HepG2 (cell line): Measurements from ENCODE around the gene FAM89B. TPM values are rescaled to one million over a fixed set of nuclear protein-coding genes. Genes with fewer than 3 reads are reported as not detected.

Source experiments
- ATAC-seq: fragments of 200-7000 bp; cut with Tn5 transposase; 3 replicates; pipeline ENCODE4 v1.9.1; 2020; ENCODE audit warnings: mild to moderate bottlenecking, moderate library complexity
- BruUV-seq: library from RNA; stranded (reverse); fragments of 400-500 nt; replicated peaks from 2 replicates; lab custom pipeline; 2021; lab: Mats Ljungman, UMichigan
- CTCF ChIA-PET: fragments of 300-600 bp; formaldehyde crosslinking; extraction: SDS; loops from one replicate; lab custom pipeline; 2021; ENCODE audit warnings: low total read pairs, inconsistent platforms, low intra/inter-chr PET ratio; lab: Yijun Ruan, JAX
- POLR2A ChIA-PET: fragments of 350-600 bp; sonication (Branson Sonifier 250); formaldehyde crosslinking; loops from one replicate; lab custom pipeline; 2020; ENCODE audit warnings: antibody characterized with exemption, inconsistent platforms; lab: Yijun Ruan, JAX
- DNase-seq: peaks from one replicate; pipeline ENCODE4 v3.0.0-alpha.2; 2015; ENCODE audit warnings: low spot score
- FAIRE-seq: peaks from 3 replicates; lab custom pipeline; 2011; peaks lifted over from hg19 to GRCh38; lab: Jason Lieb, UNC
- H2AFZ ChIP-seq: one replicate; pipeline ENCODE4 v1.6.1; 2011; ENCODE audit warnings: low read length, inconsistent platforms
- H3K27ac ChIP-seq: fragments of 300-600 bp; 3 replicates; pipeline ENCODE4 v1.8.0; 2011; ENCODE audit warnings: mixed run types, mild to moderate bottlenecking, mixed read lengths, low read length, inconsistent platforms; ENCODE audit not compliant: insufficient read depth; ENCODE audit errors: extremely low read length
- H3K27me3 ChIP-seq, 2 experiments: fragments of 200-600 bp in 1 of 2; 2 replicates in 1 of 2; 3 replicates in 1 of 2; pipeline versions ENCODE4 v1.6.0 to v1.8.0; 2011; ENCODE audit warnings: low read length in 2 of 2, mild to moderate bottlenecking in 2 of 2, moderate library complexity in 2 of 2, inconsistent platforms in 1 of 2; ENCODE audit not compliant: insufficient read depth in 2 of 2, control insufficient read depth in 1 of 2
- H3K36me3 ChIP-seq, 2 experiments: fragments of 200-600 bp in 1 of 2; replicated peaks in 1 of 2; 2 replicates in 1 of 2; 3 replicates in 1 of 2; pipeline versions ENCODE4 v1.5.1 to v1.8.0; 2011; ENCODE audit warnings: low read length in 2 of 2, inconsistent platforms in 1 of 2; ENCODE audit not compliant: insufficient read depth in 2 of 2, control insufficient read depth in 1 of 2
- H3K4me1 ChIP-seq: 2 replicates; pipeline ENCODE4 v1.5.1; 2012; ENCODE audit warnings: low read length, inconsistent platforms; ENCODE audit not compliant: insufficient read depth
- H3K4me2 ChIP-seq: 2 replicates; pipeline ENCODE4 v1.6.0; 2011; ENCODE audit warnings: low read depth, low read length, inconsistent platforms
- H3K4me3 ChIP-seq, 3 experiments: fragments of 200-600 bp in 1 of 3; sonication (generic), shearing (Covaris generic) in 1 of 3; replicated peaks in 1 of 3; 2 replicates each; pipeline ENCODE4 v1.5.1; 2011 to 2016; ENCODE audit warnings: low read length in 3 of 3, inconsistent platforms in 2 of 3, low read depth in 2 of 3, mild to moderate bottlenecking in 2 of 3, control low read depth in 1 of 3, mixed read lengths in 1 of 3; ENCODE audit not compliant: insufficient read depth in 1 of 3
- H3K79me2 ChIP-seq: one replicate; pipeline ENCODE4 v1.6.1; 2011; ENCODE audit warnings: low read length, inconsistent platforms; ENCODE audit not compliant: insufficient read depth
- H3K9ac ChIP-seq: 2 replicates; pipeline ENCODE4 v1.6.0; 2011; ENCODE audit warnings: mild to moderate bottlenecking, low read depth, low read length, inconsistent platforms; ENCODE audit not compliant: insufficient read depth
- H3K9me3 ChIP-seq: 2 replicates; pipeline ENCODE4 v1.5.1; 2012; ENCODE audit warnings: mild to moderate bottlenecking, low read length
- H4K20me1 ChIP-seq: 2 replicates; pipeline ENCODE4 v1.6.0; 2011; ENCODE audit warnings: inconsistent platforms, mild to moderate bottlenecking, low read length, moderate library complexity; ENCODE audit not compliant: insufficient read depth
- ZBTB40 ChIP-seq, 2 experiments: fragments of 450-650 bp in 1 of 2; sonication (generic) in 1 of 2; formaldehyde crosslinking in 1 of 2; IDR thresholded peaks; 2 replicates each; pipeline versions ENCODE4 v1.6.1 to v1.8.0; 2016 to 2022; ENCODE audit warnings: antibody characterized with exemption in 1 of 2, mild to moderate bottlenecking in 1 of 2, missing genetic modification reagents in 1 of 2
- WGBS: methylation state at CpG from one replicate; pipeline ENCODE4 v1.1.6; 2017; ENCODE audit warnings: low lambda C conversion rate; 5-methylcytosine and 5-hydroxymethylcytosine counted together
- in situ Hi-C: cut with HindIII; loops from 2 replicates; pipeline ENCODE4 v1.10.0; 2017; ENCODE audit warnings: low pct_unique_long_range_greater_than_20kb; ENCODE audit not compliant: extremely low pct_ligation_motif_present
- intact Hi-C: fragments of 100-400 bp; cut with micrococcal nuclease; formaldehyde crosslinking; loops from one replicate; pipeline ENCODE4 v1.10.0; 2022; ENCODE audit not compliant: unreplicated experiment
- polyA plus RNA-seq, 8 experiments: library from polyadenylated mRNA; depleted of rRNA in 3 of 8; stranded (reverse) in 7 of 8; unstranded in 1 of 8; fragments of >200 nt; fragmentation: Illumina TruSeq in 4 of 8; extraction: Trizol in 4 of 8; gene quantifications; 2 replicates each; pipeline versions ENCODE4 v1.2.1 to v1.2.3, GENCODE V29; 2011 to 2016; ENCODE audit warnings: low read depth in 4 of 8, missing spikeins in 1 of 8, mixed read lengths in 1 of 8; ENCODE audit not compliant: insufficient read depth in 1 of 8
- total RNA-seq, 5 experiments: library from RNA; depleted of rRNA; stranded (reverse); fragments of >200 nt; fragmentation: Illumina TruSeq; extraction: Trizol; gene quantifications; 2 replicates each; pipeline ENCODE4 v1.2.3, GENCODE V29; 2016; ENCODE audit warnings: low read depth in 1 of 5
- TF ChIP-seq, protein P1 (sequence below): sonication (generic); formaldehyde crosslinking; IDR thresholded peaks from 2 replicates; pipeline ENCODE4 v1.9.0; 2021; ENCODE audit warnings: missing genetic modification reagents, borderline replicate concordance

Gene FAM89B
- total and polyA plus RNA-seq, 2 of the 13 experiments (the other 11 are each of a cell fraction or from before 2014, with no cell fraction given) = 5.7 to 8.0 TPM

- H3K4me2 ChIP-seq = peak overlapping the region; percentile 77
- intact Hi-C loops = no loop called here
- ChIA-PET CTCF (no interaction called here), POLR2A (interaction anchor here (0.6 to 2.7 kb wide), 27 partner anchors 9 to 452 kb away, joined by 3 to 45 read pairs (median 4); partner anchors contain the start of genes KAT5, MUS81, SIPA1 and TIGD3)
- in situ Hi-C loops = no loop called here
- TF ChIP-seq, protein P1, sequence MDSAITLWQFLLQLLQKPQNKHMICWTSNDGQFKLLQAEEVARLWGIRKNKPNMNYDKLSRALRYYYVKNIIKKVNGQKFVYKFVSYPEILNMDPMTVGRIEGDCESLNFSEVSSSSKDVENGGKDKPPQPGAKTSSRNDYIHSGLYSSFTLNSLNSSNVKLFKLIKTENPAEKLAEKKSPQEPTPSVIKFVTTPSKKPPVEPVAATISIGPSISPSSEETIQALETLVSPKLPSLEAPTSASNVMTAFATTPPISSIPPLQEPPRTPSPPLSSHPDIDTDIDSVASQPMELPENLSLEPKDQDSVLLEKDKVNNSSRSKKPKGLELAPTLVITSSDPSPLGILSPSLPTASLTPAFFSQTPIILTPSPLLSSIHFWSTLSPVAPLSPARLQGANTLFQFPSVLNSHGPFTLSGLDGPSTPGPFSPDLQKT (CRISPR knock-in tag) = no peak
- TF ChIP-seq ZBTB40 (IDR thresholded peaks at IDR 0.05) = no peak
- TF ChIP-seq ZBTB40 (CRISPR knock-in tag; IDR thresholded peaks at IDR 0.05) = 0 out of 2 replicates have a peak, but pooled peaks have one; percentile 8
- H3K4me3 ChIP-seq = peak overlapping the region; percentile 86 to 90 (median 87)
- peak overlapping the region; percentile 88 for H3K9ac ChIP-seq
- 91% methylated on average over 15 of the region's 17 CpGs for WGBS
- H3K36me3 ChIP-seq = peaks cover 15 to 42% of the 10 kb centered on the region in 2 experiments; a peak in 4 of 5 replicates
- no peaks in the 10 kb centered on the region; a peak in 1 of 5 replicates for H3K27me3 ChIP-seq
- peak overlapping the region; percentile 92 for H3K27ac ChIP-seq
- H4K20me1 ChIP-seq = peaks cover 14% of the 10 kb centered on the region; the same call in 1 of the 2 replicates
- no peak for DNase-seq
- H3K4me1 ChIP-seq = peaks cover 27% of the 10 kb centered on the region
- no peak overlapping the region for H2AFZ ChIP-seq
- BruUV-seq = TSS peak; percentile 50
- H3K9me3 ChIP-seq = no peaks in the 10 kb centered on the region
- FAIRE-seq = no peak
- ATAC-seq = no peak
- peaks cover 41% of the 10 kb centered on the region for H3K79me2 ChIP-seq
Observed at GRCh38 chr11:65617136-65617850, 45.0 kb downstream of the FAM89B start.
